ENCODE results near the gene CMBL.
"Not testable (repeated sequence)": the region's sequence is repeated elsewhere in the genome, so short reads cannot be mapped to it uniquely, and the experiment has no call there.

Gene CMBL

DNA sequence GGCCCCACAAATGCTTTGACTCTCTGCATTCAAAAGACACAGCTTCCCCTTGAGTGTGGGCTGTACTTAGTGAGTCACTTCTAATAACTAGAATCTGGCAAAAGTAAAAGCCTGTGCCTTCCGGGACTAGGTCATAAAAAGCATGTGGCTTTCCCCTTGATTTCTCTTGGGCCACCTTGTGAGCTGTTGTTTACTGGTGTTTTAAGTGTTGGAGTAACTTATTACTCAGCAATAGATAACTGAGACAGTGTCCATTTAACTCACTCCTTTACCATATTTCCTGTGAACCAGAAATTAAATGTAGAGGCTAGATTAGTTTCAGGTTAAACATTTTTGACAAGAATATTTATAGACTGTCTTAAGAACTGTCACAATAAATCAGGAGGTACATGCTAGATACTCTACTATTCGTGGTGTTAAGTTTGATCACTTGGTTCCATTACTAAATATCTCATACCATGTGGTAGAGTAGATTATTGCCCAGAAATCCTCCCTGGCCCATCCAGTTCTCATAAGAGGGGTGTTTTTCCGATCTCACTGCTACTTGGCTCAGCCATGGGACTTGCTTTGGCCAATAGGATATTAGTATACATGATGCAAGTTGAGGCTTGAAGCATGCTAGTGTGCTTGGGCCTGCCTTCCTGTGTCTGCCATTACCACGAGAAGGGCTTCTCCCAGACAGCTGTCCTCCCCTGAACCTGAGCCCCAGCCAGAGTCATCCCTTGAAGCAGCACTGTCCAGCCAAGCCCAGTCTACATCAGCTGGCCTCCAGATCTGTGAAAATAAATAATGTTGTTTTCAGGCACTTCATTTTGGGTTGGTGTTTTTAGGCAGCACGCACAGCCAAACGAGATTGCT is 10.4 kb upstream of the CMBL start:
- no peak for TF ChIP-seq POLR2AphosphoS5 (IDR thresholded peaks at IDR 0.05; ENCODE audit: low read depth, low read length)
- no peak for TF ChIP-seq TAF1 (IDR thresholded peaks at IDR 0.05; ENCODE audit: borderline replicate concordance, low read depth, low read length)
- TF ChIP-seq POLR2A (IDR thresholded peaks at IDR 0.05; ENCODE audit: low read depth, low read length) = no peak
- DNase-seq (ENCODE audit: insufficient read length) (no peak), FAIRE-seq (no peak)

- no peak for FAIRE-seq
- TF ChIP-seq POLR2A (IDR thresholded peaks at IDR 0.05; ENCODE audit: low read depth, low read length) (no peak), TAF1 (IDR thresholded peaks at IDR 0.05; ENCODE audit: borderline replicate concordance, low read depth, low read length) (no peak), POLR2AphosphoS5 (IDR thresholded peaks at IDR 0.05; ENCODE audit: low read depth, low read length) (no peak)
- no peak for DNase-seq (ENCODE audit: insufficient read length)
Measured at GRCh38 chr5:10315824-10316509, 8.3 kb upstream of the CMBL start.

DNA sequence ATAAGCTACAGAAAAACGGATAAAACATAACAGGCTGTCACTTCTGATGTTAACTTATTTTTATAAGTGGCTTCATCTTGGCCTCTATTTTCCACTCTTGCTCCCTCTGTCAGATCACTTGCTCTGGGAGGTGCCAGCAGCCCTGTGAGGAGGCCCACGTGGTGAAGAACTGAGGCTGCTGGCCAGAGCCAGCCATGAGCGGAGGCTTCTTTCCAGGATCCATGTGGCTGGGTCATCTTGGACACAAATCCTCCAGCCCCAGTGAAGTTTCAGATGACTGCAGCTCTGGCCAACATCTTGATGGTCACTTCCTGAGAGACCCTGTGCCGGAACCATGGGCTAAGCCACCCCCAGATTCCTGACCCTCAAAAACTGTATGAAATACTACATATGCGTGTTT is 7.5 kb upstream of the CMBL start:
- DNase-seq (ENCODE audit: insufficient read length) = no peak
- TF ChIP-seq POLR2AphosphoS5 (IDR thresholded peaks at IDR 0.05; ENCODE audit: low read depth, low read length) = no peak
- no peak for TF ChIP-seq POLR2A (IDR thresholded peaks at IDR 0.05; ENCODE audit: low read depth, low read length)
- TF ChIP-seq TAF1 (IDR thresholded peaks at IDR 0.05; ENCODE audit: borderline replicate concordance, low read depth, low read length) = no peak
- no peak for FAIRE-seq

GRCh38 chr5:10311595-10312425 is 4.1 kb upstream of the CMBL start:
- no peak for DNase-seq (ENCODE audit: insufficient read length)

DNA sequence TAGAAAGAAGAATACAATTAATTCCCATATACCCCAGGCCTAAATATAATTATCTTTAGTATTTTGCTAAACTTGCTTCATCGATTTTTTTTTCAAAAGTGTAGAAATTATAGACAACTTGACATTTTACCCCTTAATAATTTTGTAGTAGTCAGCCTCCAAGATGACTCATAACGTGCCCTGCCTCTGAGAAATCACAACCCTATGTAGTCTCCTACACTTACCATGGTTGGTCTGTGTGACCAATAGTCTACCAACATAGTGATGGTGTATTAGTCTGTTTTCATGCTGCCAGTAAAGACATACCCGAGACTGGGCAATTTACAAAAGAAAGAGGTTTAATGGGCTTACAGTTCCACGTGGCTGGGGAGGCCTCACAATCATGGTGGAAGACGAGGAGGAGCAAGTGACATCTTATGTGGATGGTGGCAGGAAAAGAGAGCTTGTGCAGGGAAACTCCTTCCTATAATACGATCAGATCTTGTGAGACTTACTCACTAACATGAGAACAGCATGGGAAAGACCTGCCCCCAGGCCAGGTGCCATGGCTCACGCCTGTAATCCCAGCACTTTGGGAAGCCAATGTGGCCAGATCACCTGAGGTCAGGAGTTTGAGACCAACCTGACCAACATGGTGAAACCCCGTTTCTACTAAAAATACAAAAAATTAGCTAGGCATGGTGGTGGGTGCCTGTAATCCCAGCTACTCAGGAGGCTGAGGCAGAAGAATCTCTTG is 3.3 kb upstream of the CMBL start:
- not testable (repeated sequence) for FAIRE-seq; DNase-seq (ENCODE audit: insufficient read length)

More at GRCh38 chr5:10311595-10312425, 4.1 kb upstream of the CMBL start:
- FAIRE-seq = no peak
- TF ChIP-seq POLR2AphosphoS5 (IDR thresholded peaks at IDR 0.05; ENCODE audit: low read depth, low read length) (no peak), TAF1 (IDR thresholded peaks at IDR 0.05; ENCODE audit: borderline replicate concordance, low read depth, low read length) (no peak), POLR2A (IDR thresholded peaks at IDR 0.05; ENCODE audit: low read depth, low read length) (no peak)

GRCh38 chr5:10310066-10310779 is 2.5 kb upstream of the CMBL start:
- DNase-seq (ENCODE audit: insufficient read length) (no peak), FAIRE-seq (no peak)
- TF ChIP-seq TAF1 (IDR thresholded peaks at IDR 0.05; ENCODE audit: borderline replicate concordance, low read depth, low read length) (no peak), POLR2AphosphoS5 (IDR thresholded peaks at IDR 0.05; ENCODE audit: low read depth, low read length) (no peak)

GRCh38 chr5:10308844-10309243 is 1.1 kb upstream of the CMBL start:
- no peak for TF ChIP-seq POLR2AphosphoS5 (IDR thresholded peaks at IDR 0.05; ENCODE audit: low read depth, low read length)
- no peak for TF ChIP-seq POLR2A (IDR thresholded peaks at IDR 0.05; ENCODE audit: low read depth, low read length)
- no peak for TF ChIP-seq TAF1 (IDR thresholded peaks at IDR 0.05; ENCODE audit: borderline replicate concordance, low read depth, low read length)
- FAIRE-seq = no peak

DNA sequence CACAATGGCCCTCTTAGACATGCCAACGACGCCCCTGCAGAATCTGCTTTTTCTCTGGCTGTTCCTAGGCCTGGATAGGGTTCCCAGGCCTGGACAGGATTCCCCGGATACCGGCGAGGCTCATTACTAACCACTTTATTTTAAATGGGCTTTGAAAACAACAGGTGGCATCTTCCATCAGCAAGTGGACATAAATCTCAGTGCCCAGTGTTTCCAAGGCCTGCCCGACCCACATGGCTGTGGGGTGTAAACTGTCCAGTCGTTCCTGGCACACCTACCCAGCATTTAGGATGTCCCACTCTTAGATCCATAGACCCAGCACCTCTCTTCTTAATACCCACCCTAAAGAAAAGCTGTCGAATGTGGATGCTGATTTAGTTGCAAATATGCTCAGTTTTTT is 896 bp downstream of the CMBL start:
- no peak for TF ChIP-seq POLR2AphosphoS5 (IDR thresholded peaks at IDR 0.05; ENCODE audit: low read depth, low read length)
- no peak for TF ChIP-seq POLR2A (IDR thresholded peaks at IDR 0.05; ENCODE audit: low read depth, low read length)
- TF ChIP-seq TAF1 (IDR thresholded peaks at IDR 0.05; ENCODE audit: borderline replicate concordance, low read depth, low read length) = no peak
- FAIRE-seq = no peak
- DNase-seq (ENCODE audit: insufficient read length) = no peak

More at GRCh38 chr5:10308844-10309243, 1.1 kb upstream of the CMBL start:
- no peak for DNase-seq (ENCODE audit: insufficient read length)

GRCh38 chr5:10306114-10306513 is 1.6 kb downstream of the CMBL start:
- FAIRE-seq = no peak

DNA sequence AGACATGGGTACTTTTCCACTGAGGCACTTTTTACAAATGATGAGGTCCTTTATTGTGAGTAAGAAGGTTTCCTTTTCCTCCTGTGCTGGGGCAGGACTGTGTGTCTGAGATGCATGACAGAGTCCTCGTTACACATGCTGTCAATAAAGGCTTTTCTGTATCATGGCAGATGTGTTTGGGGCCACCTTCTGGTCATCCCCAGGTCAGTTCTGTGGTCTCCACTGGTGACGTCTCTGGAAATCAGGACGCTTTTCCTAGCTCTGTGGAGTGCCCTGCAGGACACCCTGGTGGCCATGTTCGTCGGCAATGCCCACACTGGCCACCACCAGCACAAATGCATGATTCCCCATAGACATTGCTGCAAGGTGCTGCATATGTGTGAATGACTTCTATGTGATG is 2.8 kb downstream of the CMBL start:
- TF ChIP-seq POLR2AphosphoS5 (IDR thresholded peaks at IDR 0.05; ENCODE audit: low read depth, low read length) = no peak
- TF ChIP-seq TAF1 (IDR thresholded peaks at IDR 0.05; ENCODE audit: borderline replicate concordance, low read depth, low read length) = no peak
- TF ChIP-seq POLR2A (IDR thresholded peaks at IDR 0.05; ENCODE audit: low read depth, low read length) = no peak
- DNase-seq (ENCODE audit: insufficient read length) = no peak
- no peak for FAIRE-seq

More at GRCh38 chr5:10306114-10306513, 1.6 kb downstream of the CMBL start:
- no peak for DNase-seq (ENCODE audit: insufficient read length)
- TF ChIP-seq POLR2AphosphoS5 (IDR thresholded peaks at IDR 0.05; ENCODE audit: low read depth, low read length) = no peak
- no peak for TF ChIP-seq TAF1 (IDR thresholded peaks at IDR 0.05; ENCODE audit: borderline replicate concordance, low read depth, low read length)
- TF ChIP-seq POLR2A (IDR thresholded peaks at IDR 0.05; ENCODE audit: low read depth, low read length) = no peak

Measured in GM12892 (cell line).